GM23338 (cell line): ENCODE results near the gene PASK. TPM values are rescaled to one million over a fixed set of nuclear protein-coding genes. Genes with fewer than 3 reads are reported as not detected.

Source experiments
- ATAC-seq: fragments of 200-7000 bp; cut with Tn5 transposase; 3 replicates; pipeline ENCODE4 v1.9.1; 2020
- DNase-seq: peaks from one replicate; pipeline ENCODE4 v3.0.0-alpha.2; 2015; ENCODE audit warnings: low spot score
- H2AFZ ChIP-seq: fragments of 200-600 bp; sonication (generic); 2 replicates; pipeline ENCODE4 v1.8.0; 2016; ENCODE audit warnings: antibody characterized with exemption, mild to moderate bottlenecking, moderate library complexity
- H3F3A ChIP-seq: fragments of 200-600 bp; sonication (generic); replicated peaks from 2 replicates; pipeline ENCODE4 v1.8.0; 2017; ENCODE audit warnings: antibody characterized with exemption, mixed run types, low read depth
- H3K27ac ChIP-seq: fragments of 200-600 bp; sonication (generic); 2 replicates; pipeline ENCODE4 v1.6.1; 2016; ENCODE audit warnings: low read depth
- H3K27me3 ChIP-seq: fragments of 200-600 bp; sonication (generic); 2 replicates; pipeline ENCODE4 v1.8.0; 2016; ENCODE audit warnings: mild to moderate bottlenecking, mixed run types, moderate library complexity; ENCODE audit not compliant: insufficient read depth
- H3K36me3 ChIP-seq: fragments of 200-600 bp; sonication (generic); 2 replicates; pipeline ENCODE4 v1.8.0; 2016; ENCODE audit warnings: mild to moderate bottlenecking; ENCODE audit not compliant: insufficient read depth
- H3K4me1 ChIP-seq: fragments of 200-600 bp; sonication (generic); 2 replicates; pipeline ENCODE4 v1.8.0; 2016; ENCODE audit warnings: mild to moderate bottlenecking, moderate library complexity; ENCODE audit not compliant: insufficient read depth
- H3K4me2 ChIP-seq: fragments of 200-600 bp; sonication (generic); 2 replicates; pipeline ENCODE4 v1.7.1; 2017; ENCODE audit warnings: mixed run types
- H3K4me3 ChIP-seq: fragments of 200-600 bp; sonication (generic); 2 replicates; pipeline ENCODE4 v1.6.1; 2016; ENCODE audit warnings: mixed run types
- H3K79me2 ChIP-seq: fragments of 200-600 bp; sonication (generic); replicated peaks from 2 replicates; pipeline ENCODE4 v1.8.0; 2017; ENCODE audit warnings: mild to moderate bottlenecking; ENCODE audit not compliant: insufficient read depth
- H3K9me2 ChIP-seq: fragments of 200-600 bp; sonication (generic); 2 replicates; pipeline ENCODE4 v1.8.0; 2017; ENCODE audit not compliant: insufficient read depth
- H4K20me1 ChIP-seq: fragments of 200-600 bp; sonication (generic); replicated peaks from 2 replicates; pipeline ENCODE4 v1.8.0; 2017; ENCODE audit warnings: mild to moderate bottlenecking; ENCODE audit not compliant: insufficient read depth
- H3K27ac Mint-ChIP-seq: 2 replicates; pipeline ENCODE4 v1.8.0; 2020; ENCODE audit warnings: inconsistent platforms, mild to moderate bottlenecking, moderate library complexity, mixed read lengths
- H3K27me3 Mint-ChIP-seq: 3 replicates; pipeline ENCODE4 v1.8.0; 2022; ENCODE audit warnings: low read depth, mild to moderate bottlenecking, moderate library complexity, mixed read lengths, inconsistent platforms; ENCODE audit not compliant: insufficient read depth, poor library complexity
- H3K36me3 Mint-ChIP-seq: 3 replicates; pipeline ENCODE4 v1.8.0; 2021; ENCODE audit warnings: low read depth, mild to moderate bottlenecking, inconsistent platforms, moderate library complexity, mixed read lengths
- H3K4me1 Mint-ChIP-seq: 3 replicates; pipeline ENCODE4 v1.8.0; 2020; ENCODE audit warnings: mild to moderate bottlenecking, inconsistent platforms, mixed read lengths
- H3K4me3 Mint-ChIP-seq: 3 replicates; pipeline ENCODE4 v1.8.0; 2021; ENCODE audit warnings: moderate library complexity, mild to moderate bottlenecking, inconsistent platforms, mixed read lengths
- H3K9me3 Mint-ChIP-seq: 3 replicates; pipeline ENCODE4 v1.8.0; 2020; ENCODE audit warnings: moderate library complexity, mild to moderate bottlenecking, inconsistent platforms, mixed read lengths
- CREB1 ChIP-seq: fragments of 250-450 bp; sonication (Bioruptor Pico); IDR thresholded peaks from 2 replicates; pipeline ENCODE4 v1.5.0; 2020; ENCODE audit warnings: low read depth, mild to moderate bottlenecking, moderate library complexity
- ETS1 ChIP-seq: IDR thresholded peaks from 2 replicates; pipeline ENCODE4 v1.6.1; 2016; ENCODE audit warnings: antibody characterized with exemption
- EZH2 ChIP-seq: fragments of 200-600 bp; sonication (generic); IDR thresholded peaks from one replicate; pipeline ENCODE4 v1.8.0; 2017; ENCODE audit warnings: antibody characterized with exemption, mild to moderate bottlenecking, low read depth; ENCODE audit not compliant: unreplicated experiment
- EZH2phosphoT487 ChIP-seq: fragments of 200-600 bp; sonication (generic); IDR thresholded peaks from one replicate; pipeline ENCODE4 v1.8.1; 2018; ENCODE audit warnings: antibody characterized with exemption; ENCODE audit not compliant: unreplicated experiment
- JUNB ChIP-seq: IDR thresholded peaks from one replicate; pipeline ENCODE4 v1.6.1; 2016; ENCODE audit warnings: antibody characterized with exemption; ENCODE audit not compliant: unreplicated experiment
- NANOG ChIP-seq: IDR thresholded peaks from 2 replicates; pipeline ENCODE4 v1.6.1; 2016; ENCODE audit warnings: antibody characterized with exemption, borderline replicate concordance
- POLR2AphosphoS5 ChIP-seq: IDR thresholded peaks from 2 replicates; pipeline ENCODE4 v1.6.1; 2016; ENCODE audit warnings: antibody characterized with exemption, low read depth
- STAT1 ChIP-seq: IDR thresholded peaks from one replicate; pipeline ENCODE4 v1.6.1; 2016; ENCODE audit warnings: antibody characterized with exemption; ENCODE audit not compliant: unreplicated experiment
- ZNF114 ChIP-seq: fragments of 250-450 bp; sonication (Bioruptor Pico); IDR thresholded peaks from 2 replicates; pipeline ENCODE4 v1.5.0; 2020; ENCODE audit warnings: mild to moderate bottlenecking, moderate library complexity
- polyA plus RNA-seq: library from polyadenylated mRNA; unstranded; fragments of >200 nt; fragmentation: Nextera tagmentation; extraction: Ambion mirVana; gene quantifications from 2 replicates; pipeline ENCODE4 v1.2.1, GENCODE V29; 2016
- total RNA-seq: library from RNA; depleted of rRNA; stranded (reverse); fragments of >200 nt; shearing (Covaris generic); gene quantifications from 2 replicates; pipeline ENCODE4 v1.2.3, GENCODE V29; 2014
- TF ChIP-seq, protein P1 (sequence below), 2 experiments: fragments of 200-600 bp in 1 of 2; sonication (generic) in 1 of 2; conservative IDR thresholded peaks; 2 replicates each; pipeline versions ENCODE4 v1.5.1 to v1.6.1; 2016 to 2017; ENCODE audit warnings: antibody characterized with exemption in 2 of 2, low read depth in 2 of 2, mild to moderate bottlenecking in 2 of 2, moderate library complexity in 1 of 2

The PASK gene
- total and polyA plus RNA-seq, 2 experiments from 2014 or later: 12.5 to 38.4 TPM

DNA sequence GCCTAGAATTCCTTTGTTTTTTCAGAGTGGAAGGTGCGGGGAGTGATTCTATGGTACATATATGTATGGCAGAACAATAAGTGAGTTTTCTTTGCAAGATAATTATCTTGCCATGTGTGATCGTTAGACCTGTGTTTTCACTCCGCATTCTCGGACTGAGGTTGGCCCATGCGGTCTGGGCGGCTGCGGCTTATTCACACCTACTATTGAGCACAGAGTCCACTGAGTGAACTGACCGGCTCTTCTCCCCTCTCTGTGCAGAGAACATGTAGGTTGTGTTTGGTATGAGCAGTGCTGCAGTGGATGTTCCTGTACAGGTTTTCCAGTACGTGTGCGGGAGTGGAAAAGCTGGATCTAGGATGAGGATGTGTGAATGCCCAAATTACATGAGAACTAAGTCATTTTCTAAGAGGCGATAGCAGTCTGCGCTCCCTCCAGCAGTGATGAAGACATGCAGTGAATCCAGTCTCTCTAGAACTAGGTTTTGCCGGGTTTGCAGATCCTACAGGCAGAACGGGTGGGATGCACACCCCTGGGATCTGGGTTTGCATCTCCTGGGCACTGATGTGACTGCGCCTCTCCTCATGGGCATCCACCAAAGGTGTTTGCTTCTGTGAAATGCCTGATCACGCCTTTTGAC is 74.3 kb downstream of the PASK start:
- no peak overlapping the region for H3K27ac Mint-ChIP-seq
- H3K4me1 ChIP-seq: no peaks in the 10 kb centered on the region
- TF ChIP-seq JUNB: no peak
- no peak for TF ChIP-seq NANOG
- TF ChIP-seq, protein P1, sequence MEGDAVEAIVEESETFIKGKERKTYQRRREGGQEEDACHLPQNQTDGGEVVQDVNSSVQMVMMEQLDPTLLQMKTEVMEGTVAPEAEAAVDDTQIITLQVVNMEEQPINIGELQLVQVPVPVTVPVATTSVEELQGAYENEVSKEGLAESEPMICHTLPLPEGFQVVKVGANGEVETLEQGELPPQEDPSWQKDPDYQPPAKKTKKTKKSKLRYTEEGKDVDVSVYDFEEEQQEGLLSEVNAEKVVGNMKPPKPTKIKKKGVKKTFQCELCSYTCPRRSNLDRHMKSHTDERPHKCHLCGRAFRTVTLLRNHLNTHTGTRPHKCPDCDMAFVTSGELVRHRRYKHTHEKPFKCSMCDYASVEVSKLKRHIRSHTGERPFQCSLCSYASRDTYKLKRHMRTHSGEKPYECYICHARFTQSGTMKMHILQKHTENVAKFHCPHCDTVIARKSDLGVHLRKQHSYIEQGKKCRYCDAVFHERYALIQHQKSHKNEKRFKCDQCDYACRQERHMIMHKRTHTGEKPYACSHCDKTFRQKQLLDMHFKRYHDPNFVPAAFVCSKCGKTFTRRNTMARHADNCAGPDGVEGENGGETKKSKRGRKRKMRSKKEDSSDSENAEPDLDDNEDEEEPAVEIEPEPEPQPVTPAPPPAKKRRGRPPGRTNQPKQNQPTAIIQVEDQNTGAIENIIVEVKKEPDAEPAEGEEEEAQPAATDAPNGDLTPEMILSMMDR (conservative IDR thresholded peaks at IDR 0.05; ENCODE audit: low read depth in 2 of 2): no peak
- no peak for TF ChIP-seq ZNF114
- TF ChIP-seq STAT1: no peak

DNA sequence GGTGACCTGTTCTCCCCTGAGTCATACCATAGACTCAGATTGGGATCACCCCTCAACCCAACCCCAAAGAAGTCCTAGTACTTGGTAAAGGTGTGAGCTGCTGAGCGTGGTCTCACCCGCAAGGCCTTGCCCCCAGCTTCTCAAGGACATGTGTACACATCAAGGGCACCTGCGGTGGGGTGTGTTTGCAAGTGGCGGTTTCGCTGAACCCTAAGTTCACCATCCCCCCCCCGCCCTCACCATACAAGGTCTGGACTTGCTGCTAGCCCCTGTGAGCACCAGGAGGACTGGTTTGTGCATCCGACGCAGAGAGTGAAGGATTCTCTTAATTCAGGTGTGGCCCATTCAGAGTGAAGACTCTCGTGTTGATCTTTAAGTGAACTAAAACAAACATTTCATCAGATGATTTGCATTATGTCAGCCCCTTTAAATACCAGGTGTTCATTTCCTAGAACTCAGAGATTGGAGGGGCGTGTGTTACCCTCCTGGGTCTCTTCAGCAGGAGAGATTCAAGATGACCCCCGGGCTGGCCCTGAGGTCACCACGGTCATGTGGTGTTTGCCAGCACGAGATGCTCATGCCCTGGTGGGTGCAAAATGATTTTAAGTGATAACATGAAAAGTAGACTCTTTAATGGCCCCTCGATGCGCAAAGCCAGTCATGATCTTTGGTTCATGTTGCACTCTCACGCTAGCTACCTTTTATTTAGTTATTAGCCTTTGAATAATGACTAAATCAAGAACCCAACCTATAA is 75.0 kb downstream of the PASK start:
- no peak overlapping the region for H3K4me2 ChIP-seq
- H3K27me3 ChIP-seq: no peaks in the 10 kb centered on the region
- H3K4me1 ChIP-seq: no peaks in the 10 kb centered on the region
- Mint-ChIP-seq H3K9me3 (no peaks in the 10 kb centered on the region), H3K27me3 (peaks cover 17% of the 10 kb centered on the region), H3K36me3 (no peaks in the 10 kb centered on the region), H3K27ac (no peak overlapping the region), H3K4me1 (peaks cover 4% of the 10 kb centered on the region), H3K4me3 (no peak overlapping the region)
- no peak for DNase-seq
- no peak overlapping the region for H2AFZ ChIP-seq
- no peaks in the 10 kb centered on the region for H3F3A ChIP-seq
- ATAC-seq: no peak
- no peak overlapping the region for H3K4me3 ChIP-seq
- no peaks in the 10 kb centered on the region for H3K9me2 ChIP-seq
- no peaks in the 10 kb centered on the region for H4K20me1 ChIP-seq
- H3K79me2 ChIP-seq: no peaks in the 10 kb centered on the region
- H3K36me3 ChIP-seq: no peaks in the 10 kb centered on the region
- H3K27ac ChIP-seq: no peak overlapping the region
- TF ChIP-seq POLR2AphosphoS5: no peak
- no peak for TF ChIP-seq CREB1 (CRISPR knock-in tag)
- TF ChIP-seq STAT1: no peak
- TF ChIP-seq EZH2phosphoT487: no peak
- no peak for TF ChIP-seq ETS1
- TF ChIP-seq JUNB: no peak
- TF ChIP-seq, protein P1 (conservative IDR thresholded peaks at IDR 0.05; ENCODE audit: low read depth in 2 of 2): no peak
- TF ChIP-seq EZH2: no peak

More for the DNA sequence above, 74.3 kb downstream of the PASK start:
- no peaks in the 10 kb centered on the region for H3K36me3 Mint-ChIP-seq
- no peak for DNase-seq
- H3K4me3 Mint-ChIP-seq: no peak overlapping the region
- no peak overlapping the region for H2AFZ ChIP-seq
- peaks cover 4% of the 10 kb centered on the region for H3K4me1 Mint-ChIP-seq
- no peaks in the 10 kb centered on the region for H4K20me1 ChIP-seq
- no peak overlapping the region for H3K4me2 ChIP-seq
- H3K9me2 ChIP-seq: no peaks in the 10 kb centered on the region
- no peaks in the 10 kb centered on the region for H3K36me3 ChIP-seq
- no peaks in the 10 kb centered on the region for H3F3A ChIP-seq
- no peaks in the 10 kb centered on the region for H3K79me2 ChIP-seq
- no peak overlapping the region for H3K27ac ChIP-seq
- H3K9me3 Mint-ChIP-seq: no peaks in the 10 kb centered on the region
- H3K27me3 Mint-ChIP-seq: peaks cover 15% of the 10 kb centered on the region
- ATAC-seq: no peak
- no peak overlapping the region for H3K4me3 ChIP-seq
- no peaks in the 10 kb centered on the region for H3K27me3 ChIP-seq
